K562 (cell line): Measurements from ENCODE around the gene SLCO2A1.

Source experiments
- FOXM1 ChIP-seq, 2 experiments: fragments of 450-650 bp in 1 of 2; sonication (generic) in 1 of 2; formaldehyde crosslinking in 1 of 2; IDR thresholded peaks; 2 replicates each; pipeline versions ENCODE4 v1.6.1 to v1.9.0; 2017 to 2022; ENCODE audit warnings: low read depth in 2 of 2, mild to moderate bottlenecking in 2 of 2, missing genetic modification reagents in 1 of 2, moderate library complexity in 1 of 2
- NFE2L1 ChIP-seq: fragments of 450-650 bp; IDR thresholded peaks from 2 replicates; pipeline ENCODE4 v1.6.1; 2016; ENCODE audit warnings: missing genetic modification characterization, low read depth, mild to moderate bottlenecking, missing compliant biosample characterization, moderate library complexity, borderline replicate concordance
- SPI1 ChIP-seq: IDR thresholded peaks from 2 replicates; pipeline ENCODE4 v1.6.1; 2011; ENCODE audit warnings: low read depth, low read length, control low read depth, borderline replicate concordance
- TBP ChIP-seq: optimal IDR thresholded peaks from 2 replicates; pipeline ENCODE3; 2011; ENCODE audit warnings: low read depth, low read length, improper control_type of control experiment

DNA sequence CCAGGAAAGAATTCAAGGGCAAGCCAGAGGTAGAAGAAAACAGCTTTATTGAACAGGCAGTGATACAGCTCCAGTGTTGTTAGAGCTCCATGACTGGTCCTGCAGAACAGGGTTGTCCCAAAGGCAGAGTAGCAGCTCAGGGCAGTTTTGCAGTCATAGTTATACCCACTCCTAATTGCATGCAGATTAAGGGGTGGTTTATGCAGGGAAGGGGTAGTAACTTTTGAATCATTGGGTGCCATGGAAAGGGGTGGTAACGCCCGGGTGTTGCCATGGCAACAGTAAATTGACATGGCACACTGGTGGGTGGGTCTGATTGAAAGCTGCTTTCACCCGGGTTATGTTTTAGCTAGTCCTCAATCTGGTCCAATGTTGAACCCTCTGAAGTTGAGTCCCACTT lies 124.3 kb downstream of the SLCO2A1 start:
- TF ChIP-seq TBP (no peak), NFE2L1 (tag) (no peak), FOXM1 (IDR thresholded peaks at IDR 0.05; ENCODE audit: low read depth) (no peak), FOXM1 (CRISPR knock-in tag; IDR thresholded peaks at IDR 0.05; ENCODE audit: low read depth) (no peak), SPI1 (no peak)
